ENCODE measurements around the gene AKAP1.

The AKAP1 gene, protein sequence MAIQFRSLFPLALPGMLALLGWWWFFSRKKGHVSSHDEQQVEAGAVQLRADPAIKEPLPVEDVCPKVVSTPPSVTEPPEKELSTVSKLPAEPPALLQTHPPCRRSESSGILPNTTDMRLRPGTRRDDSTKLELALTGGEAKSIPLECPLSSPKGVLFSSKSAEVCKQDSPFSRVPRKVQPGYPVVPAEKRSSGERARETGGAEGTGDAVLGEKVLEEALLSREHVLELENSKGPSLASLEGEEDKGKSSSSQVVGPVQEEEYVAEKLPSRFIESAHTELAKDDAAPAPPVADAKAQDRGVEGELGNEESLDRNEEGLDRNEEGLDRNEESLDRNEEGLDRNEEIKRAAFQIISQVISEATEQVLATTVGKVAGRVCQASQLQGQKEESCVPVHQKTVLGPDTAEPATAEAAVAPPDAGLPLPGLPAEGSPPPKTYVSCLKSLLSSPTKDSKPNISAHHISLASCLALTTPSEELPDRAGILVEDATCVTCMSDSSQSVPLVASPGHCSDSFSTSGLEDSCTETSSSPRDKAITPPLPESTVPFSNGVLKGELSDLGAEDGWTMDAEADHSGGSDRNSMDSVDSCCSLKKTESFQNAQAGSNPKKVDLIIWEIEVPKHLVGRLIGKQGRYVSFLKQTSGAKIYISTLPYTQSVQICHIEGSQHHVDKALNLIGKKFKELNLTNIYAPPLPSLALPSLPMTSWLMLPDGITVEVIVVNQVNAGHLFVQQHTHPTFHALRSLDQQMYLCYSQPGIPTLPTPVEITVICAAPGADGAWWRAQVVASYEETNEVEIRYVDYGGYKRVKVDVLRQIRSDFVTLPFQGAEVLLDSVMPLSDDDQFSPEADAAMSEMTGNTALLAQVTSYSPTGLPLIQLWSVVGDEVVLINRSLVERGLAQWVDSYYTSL

DNA sequence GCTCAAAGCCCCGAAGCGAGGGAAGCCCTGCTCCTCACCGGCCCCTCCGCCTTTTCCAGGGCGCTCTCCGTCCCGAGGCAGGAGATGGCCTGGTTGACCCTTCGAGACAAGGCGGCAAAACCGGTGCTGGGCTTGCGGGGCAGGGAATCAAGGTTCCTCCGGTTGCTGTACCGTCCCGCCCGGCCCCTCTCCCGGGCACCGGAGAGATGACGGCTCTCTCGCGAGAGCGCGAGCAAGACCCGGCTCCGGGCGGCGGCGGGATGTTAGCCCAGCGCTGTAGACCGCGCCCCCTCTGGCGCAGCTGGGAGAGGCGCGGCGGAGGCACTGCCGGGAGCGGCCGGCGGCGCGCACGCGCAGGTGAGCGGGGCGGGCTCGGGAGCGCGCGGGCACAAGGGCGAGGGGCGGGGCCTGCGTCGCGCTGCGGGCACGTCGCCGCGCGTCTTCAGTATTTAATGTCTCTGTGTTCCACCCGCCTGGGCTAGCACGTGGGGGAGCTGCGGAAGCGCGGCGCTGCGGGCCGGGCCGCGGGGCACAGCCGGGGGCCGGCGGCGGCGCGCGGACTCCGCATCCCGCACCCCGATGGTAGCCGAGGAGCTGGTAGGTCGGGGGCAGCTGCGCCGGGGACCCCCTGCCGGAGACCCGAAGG is at the start of gene AKAP1:
AKAP1 (plus strand) TSS at position 445 of the 646 bp plus-strand sequence. CDS start 20,219 bp downstream, outside the sequence.
- DNase-seq, result peak; percentile 90

DNA sequence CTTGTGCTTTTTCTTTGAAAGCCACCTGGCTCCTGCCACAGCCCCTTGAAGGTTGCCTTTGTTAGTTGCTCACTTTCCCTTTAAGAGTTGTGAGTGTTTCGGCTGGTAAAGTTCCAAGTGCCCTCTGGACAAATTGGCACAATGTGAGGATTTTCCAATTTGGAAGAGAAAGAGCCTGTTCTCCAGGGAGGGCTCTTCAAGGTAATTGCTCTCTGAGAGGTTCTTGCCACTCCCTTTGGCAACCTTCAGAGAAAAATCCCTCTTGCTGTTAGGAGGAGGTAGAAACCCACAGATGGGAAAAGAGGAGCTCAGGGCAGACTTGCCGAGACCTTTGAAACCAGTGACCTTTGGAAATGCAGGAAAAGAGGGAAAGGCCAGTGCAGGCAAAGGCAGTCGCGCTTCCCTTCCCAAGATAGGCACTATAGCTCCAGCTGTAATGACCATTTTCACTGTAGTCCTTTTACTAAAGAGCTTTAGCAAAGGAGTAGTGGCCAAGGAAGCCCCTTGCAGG is 49.0 kb upstream of the AKAP1 start:
- peak; percentile 3 for DNase-seq

DNA sequence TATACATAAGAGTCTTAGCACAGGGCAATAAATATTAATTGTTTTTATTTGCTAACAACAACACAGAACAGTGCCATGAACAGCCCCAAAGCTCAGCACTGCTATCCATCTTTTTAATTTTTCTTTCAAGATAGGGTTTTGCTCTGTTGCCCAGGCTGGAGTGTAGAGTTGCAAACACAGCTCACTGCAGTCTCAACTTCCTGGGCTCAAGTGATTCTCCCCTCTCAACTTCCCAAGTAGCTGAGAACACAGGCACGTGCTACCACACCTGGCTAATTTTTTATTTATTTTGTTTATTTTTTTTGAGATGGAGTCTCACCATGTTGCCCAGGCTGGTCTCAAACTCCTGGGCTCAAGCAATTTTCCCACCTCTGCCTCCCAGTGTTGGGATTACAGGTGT is 47.6 kb upstream of the AKAP1 start:
- DNase-seq, result no peak

DNA sequence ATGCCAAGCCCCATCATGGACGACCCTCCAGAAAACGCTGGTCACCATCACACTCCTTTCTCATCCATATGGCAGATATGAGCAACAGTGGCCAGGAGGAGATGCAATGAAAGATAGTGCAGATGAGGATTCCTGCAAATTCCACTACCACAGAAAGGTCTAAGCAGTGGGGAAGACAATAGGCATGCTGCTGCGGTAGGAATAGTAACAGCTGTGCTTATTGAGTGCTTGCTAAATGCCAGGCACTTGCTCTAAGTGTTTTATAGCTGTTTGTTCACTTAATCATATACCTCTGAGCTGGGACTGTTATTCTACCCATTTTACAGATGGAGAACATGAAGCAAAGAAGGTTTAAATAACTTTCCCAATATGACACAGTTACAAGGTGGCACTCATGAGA is 46.6 kb upstream of the AKAP1 start:
- DNase-seq, result no peak

DNA sequence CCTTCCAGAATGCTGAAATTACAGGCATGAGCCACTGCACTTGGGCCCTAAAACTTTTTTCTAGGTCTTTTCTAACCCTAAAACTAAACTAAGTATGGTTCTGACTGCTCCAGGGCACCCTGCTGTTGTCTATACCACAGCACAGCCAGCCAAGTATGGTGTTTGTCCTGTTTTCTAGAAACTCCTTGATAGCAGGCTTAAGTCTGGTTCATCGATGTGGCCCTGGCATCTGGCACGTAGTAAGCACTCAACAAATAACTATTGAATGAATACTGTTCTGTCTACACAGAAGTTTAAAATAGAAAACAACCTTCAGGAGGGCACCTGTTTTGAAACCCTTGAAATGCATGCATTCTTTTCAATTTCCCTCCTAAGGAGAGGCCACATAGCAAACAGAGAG is 44.5 kb upstream of the AKAP1 start:
- no peak for DNase-seq

DNA sequence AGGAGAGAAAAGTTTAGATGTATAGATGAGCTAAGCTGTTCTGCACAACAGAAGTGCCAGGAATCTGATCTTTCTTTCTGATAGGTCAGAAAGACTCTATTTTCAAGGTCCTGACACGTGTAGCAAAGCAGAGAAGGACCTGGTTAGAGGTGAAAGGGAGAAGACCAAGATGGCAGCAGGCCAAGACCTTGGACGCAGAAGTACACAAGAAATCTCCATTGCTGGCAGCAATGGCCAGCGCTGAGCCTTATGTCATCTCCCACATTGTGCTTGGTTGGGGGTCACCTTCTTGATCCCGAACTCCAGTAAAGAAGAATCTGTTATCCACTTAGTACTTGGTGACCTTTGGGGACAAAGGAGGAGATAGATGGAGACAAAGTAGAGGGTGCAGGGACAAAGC is 41.8 kb upstream of the AKAP1 start:
- DNase-seq, result no peak

DNA sequence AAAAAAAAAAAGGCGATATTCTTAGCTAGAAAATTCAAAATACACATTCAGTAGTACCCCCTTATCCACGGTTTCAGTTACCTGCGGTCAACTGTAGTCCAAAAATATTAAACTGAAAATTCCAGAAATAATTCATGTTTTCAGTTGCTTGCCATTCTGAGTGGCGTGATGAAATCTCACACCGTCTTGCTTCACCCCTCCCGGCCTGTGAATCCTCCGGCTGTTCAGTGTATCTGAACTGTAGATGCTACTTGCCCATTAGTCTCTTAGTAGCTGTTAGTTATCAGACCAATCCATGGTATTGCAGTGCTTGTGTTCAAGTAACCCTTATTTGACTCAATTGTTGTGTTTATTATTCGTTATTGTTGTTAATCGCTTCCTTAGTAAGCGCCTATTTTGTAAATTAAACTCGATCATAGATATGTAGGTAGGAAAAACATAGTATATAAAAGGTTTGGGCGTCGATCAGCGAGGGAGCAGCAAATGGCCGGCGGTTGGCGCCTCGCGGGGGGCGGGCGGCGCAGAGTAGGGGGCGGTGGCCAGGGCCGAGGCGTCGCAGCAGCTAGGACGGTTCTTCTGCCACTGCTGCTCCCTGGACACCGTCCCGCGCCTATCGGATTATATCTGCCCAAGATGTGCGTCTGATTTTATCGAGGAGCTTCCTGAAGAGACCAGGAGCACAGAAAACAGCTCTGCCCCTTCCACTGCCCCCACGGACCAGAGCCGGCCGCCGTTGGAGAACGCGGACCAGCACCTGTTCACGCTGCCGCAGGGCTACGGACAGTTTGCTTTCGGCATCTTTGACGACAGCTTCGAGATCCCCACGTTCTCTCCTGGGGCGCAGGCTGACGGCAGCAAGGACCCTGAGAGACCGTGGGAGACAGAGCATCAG is 39.8 kb upstream of the AKAP1 start:
- DNase-seq, result no peak

DNA sequence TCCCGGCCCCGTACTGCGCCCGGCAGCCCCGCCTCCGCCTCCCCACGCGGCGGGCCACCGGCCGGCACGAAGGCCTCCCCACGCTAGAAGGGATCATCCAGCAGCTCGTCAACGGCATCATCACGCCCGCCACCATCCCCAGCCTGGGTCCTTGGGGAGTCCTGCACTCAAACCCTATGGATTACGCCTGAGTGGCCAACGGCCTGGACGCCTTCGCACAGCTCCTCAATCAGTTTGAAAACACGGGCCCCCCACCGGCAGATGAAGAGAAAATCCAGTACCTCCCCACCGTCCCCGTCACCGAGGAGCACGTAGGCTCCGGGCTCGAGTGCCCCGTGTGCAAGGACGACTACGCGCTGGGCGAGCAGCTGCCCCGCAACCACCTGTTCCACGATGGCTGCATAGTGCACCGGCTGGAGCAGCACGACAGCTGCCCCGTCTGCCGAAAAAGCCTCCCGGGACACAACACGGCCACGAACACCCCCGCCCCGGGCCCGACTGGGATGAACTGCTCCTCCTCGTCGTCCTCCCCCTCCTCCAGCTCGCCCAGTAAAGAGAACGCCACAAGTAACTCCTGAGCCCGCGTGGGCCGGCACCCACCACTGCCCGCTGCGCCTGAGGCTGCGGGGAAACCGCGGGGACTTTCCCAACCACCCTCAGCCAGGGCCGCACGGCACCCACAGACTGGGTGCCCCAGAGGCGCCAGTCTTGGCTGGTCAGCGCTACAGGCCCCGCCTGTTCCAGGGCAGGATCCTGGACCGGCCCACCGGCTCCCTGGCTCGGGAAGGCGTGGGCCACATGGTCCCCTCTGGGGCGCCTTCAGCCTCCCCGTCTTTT is 39.0 kb upstream of the AKAP1 start:
- DNase-seq, result no peak

DNA sequence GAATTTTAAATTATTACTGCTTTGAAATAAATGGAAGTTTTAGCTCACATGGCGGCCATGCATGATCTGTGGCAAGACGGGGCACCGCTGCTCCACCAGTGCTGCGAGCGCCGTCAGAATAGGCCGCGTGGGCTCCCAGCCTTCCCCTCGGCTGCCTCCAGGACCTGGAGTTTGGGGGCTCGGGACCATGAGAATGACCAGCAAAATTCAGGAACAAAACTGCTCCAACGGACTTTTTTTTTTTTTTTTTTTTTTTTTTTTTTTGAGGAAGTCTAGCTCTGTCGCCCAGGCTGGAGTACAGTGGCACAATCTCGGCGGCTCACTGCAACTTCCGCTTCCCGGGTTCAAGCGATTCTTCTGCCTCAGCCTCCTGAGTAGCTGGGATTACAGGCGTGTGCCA is 38.3 kb upstream of the AKAP1 start:
- no peak for DNase-seq

DNA sequence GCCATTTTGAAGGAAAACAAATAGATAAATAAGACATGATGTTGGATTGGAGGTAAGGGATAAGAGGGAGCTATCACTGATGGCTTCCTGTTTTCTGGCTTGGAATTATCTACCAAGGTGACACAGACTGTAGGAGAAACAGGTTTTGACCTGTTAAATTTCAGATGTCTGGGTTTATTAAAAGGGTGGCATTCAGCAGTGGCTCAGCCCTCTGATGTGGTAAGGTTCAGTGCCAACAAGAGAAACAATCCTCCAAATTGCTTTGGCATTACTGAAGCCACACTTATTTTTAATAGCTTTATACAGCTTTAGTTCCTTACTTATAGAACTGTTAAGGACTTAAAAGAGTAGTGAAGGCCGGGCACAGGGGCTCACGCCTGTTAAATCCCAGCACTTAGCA is 37.0 kb upstream of the AKAP1 start:
- no peak for DNase-seq

DNA sequence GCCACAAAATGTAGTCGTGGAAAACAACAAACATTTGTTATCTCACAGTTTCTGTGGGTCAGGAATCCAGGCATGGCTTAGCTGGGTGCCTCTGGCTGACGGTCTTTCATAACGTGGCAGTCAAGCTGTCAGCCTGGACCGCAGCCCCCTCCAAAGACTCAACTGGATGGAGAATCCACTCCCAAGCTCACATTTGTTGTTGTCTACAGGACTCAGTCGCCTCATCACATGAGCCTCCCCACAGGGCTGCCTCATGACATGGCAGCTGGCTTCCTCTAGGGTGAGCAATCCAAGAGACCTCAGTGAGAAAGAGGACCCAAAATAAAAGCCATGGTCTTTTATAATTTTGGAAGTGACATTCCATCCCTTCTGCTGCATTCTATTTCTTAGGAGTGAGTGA is 34.7 kb upstream of the AKAP1 start:
- DNase-seq, result no peak

DNA sequence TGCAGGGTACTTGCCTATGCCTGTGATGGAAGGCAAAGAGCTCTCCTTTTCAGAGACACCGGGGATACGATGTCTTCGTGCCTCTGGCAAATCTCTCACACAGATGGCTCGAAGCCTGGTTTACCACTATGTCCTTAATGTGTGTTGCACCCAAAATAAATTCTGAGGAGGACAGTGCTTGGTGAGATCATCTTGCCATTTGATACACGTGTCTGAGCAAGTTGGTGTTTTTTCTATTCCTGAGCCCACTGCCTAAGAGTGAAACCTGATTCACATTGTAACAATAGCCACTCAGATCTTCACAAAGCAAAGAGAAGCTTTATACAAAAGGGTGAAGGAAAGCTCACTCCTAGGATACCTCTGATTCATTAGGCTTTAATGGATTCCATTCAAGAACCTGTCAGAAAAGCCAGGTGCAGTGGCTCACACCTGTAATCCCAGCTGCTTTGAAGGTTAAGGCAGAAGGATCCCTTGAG is 33.1 kb upstream of the AKAP1 start:
- DNase-seq, result no peak

DNA sequence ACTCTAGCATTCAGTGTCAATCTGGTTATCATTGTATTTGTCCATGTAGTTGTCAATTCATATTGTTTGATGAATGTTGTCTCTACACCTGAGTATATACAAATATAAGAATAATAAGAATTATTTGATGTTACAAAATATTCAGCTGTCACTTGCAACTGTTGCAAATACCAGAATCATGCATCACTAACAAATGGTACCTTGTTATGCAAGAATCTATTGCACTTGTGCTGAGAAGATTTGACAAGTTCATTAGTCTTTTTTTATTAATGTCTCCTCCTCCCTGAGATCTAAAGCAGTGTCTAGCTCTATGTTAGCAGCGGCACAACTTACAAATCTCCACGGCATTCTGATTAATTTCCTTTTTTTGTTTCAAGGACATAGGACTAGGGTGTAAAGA is 22.2 kb upstream of the AKAP1 start:
- DNase-seq, result no peak

DNA sequence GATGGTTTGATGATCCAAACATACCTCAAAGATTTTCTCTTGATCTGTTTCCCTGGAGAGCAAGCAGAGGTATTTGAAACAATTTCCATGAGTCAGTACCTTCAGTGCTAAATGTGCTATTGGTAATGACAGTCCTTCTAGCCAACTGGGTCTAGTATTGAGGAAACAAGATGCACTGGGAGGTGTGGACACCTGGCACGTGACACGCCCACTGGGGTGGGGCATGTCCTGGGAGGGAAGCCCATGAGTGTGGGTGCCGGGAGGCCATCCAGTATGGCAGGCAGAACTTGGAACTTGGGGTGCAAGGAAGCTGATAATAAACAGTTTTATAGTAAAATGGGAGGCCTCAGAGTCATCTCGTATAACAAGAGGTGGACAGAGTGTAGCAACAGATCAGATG is 17.9 kb upstream of the AKAP1 start:
- DNase-seq, result no peak

DNA sequence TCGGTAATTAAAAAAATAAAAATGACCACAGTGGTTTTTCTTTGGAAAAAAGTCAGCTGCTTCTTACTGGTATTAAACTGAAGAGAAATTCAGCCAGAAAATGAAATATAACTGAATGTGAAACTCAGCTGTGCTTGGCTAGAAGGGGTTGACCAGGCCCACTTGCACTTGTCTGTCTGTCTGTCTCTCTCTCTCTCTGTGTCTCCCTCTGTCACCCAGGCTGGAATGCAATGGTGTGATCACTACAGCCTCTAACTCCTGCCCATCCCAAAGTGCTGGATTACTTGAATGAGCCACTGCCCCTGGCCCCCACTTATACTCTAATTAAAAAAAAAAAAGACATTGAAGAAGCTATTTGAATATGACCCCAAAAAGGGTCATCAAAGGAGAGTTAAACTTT is 17.3 kb upstream of the AKAP1 start:
- DNase-seq, result no peak

DNA sequence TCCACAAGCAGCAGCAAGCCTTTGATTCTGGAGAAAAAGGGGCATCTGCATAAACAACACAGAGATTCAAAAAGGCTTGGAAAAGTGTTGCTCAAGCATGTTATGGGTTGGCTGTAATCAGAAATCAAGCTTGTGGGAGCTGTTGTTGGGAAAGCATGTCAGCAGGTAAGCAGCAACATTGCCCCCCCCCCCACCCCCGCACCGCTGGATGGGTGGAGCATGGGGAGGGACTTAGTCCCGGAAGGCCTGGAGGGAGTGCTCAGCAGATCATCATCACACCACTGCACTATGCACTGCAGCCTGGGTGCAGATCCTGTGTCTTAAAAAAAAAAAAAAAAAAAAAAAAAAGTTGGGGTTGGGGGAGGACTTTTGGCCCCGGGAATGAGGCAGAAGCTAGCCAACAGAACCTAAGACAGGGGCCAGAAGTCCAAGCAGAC is 16.8 kb upstream of the AKAP1 start:
- no peak for DNase-seq

DNA sequence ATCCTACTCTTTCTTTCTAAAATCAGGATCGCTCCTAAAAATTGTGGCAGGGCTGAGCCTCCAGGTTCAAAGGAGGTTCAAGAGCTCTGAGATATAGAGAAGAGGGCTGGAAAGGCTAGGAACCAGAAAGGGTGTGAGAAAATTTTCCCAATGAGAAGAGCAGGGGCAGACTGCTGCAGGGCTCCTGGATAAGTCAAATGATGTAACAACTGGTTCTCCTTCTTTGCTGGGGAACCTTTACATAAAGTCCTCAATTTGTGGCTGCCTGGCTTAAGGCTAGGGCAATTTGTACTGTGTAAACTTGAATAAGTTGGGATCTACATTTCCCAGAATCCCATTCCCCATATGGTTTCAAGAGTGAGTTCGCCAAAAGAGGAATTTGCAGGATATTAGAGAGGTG is 16.3 kb upstream of the AKAP1 start:
- DNase-seq, result no peak

DNA sequence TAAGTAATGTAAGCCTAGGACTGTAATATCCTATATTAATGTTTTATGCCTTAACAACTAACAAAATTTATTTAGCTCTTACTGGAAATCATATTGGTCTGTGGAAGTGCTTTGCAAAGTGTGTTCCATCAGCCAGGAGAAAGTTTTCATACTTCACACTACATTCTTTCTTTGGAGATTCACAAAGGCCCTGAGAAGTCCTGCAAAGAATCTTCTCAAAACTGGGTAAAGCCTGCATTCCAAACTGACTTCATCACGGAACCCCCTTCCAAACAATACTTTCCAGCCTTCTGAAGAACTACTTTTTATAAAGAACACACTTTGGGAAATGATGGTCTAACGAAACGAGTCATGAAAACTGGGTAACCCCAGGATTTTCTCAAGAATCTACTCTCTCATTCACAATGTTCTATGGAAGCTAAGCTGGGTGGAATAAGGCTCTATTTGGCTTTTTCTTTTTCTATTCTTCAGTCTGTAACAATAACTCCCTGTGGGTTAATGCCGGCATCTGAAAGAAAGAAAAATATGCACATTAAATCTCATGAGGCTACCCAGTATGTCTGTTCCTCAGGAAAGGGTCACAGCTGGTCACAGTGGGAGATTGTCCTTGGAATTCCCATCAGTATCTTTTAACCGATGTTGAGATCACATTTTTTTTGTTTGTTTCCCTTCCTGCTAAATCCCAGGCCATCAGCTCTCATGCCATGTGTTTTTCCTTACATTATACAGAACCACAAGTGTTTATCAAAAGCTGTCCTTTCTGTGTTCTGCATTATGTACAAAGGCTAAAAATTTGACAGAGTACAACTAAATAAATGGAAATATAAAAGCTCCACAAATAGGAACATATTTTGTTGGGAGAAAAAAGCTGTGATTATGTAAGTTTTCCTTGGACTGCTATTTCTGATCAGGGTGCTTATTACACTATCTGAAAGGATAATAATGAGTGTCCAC is 12.8 kb upstream of the AKAP1 start:
- DNase-seq, result no peak

DNA sequence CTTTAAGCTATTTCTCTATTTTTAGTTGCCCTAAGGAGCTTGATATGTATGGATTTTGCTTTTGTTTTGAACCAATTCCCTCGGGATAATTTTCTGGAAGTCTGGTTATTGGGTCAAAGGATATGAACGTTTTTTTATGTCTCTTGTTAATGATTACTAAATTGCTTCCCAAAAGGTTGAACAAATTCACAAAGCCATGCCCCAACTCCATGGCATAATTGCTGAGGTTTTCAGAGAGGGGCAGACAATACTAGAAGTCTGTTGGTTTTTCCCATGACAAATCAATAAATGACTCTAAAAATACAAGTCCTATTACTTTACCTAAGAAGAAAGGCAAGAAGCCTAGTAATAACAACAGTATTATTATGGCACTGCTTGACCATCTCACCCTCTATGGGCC is 11.4 kb upstream of the AKAP1 start:
- DNase-seq, result no peak

DNA sequence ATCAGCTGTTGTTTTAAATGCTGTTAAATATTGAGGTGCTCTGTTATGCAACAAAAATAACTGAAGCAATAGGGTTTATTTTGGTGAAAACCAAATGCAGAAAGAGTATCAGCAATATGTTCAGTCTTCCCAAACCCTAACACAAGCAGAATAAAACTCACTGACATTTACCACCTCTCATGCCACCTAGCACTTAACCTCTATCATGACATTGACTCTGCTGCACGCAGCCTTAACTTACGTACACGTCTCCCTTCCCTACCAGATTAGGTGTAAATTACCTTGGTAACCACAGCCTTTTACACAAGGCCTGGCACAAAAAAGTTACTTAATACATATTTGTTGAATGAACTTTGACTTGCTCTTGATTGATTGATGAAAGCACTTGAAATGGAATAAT is 9.9 kb upstream of the AKAP1 start:
- DNase-seq, result no peak

Data from NCI-H1048 (cell line).